CD4-positive, CD25-positive, alpha-beta regulatory T cell (primary cell): ENCODE results near the gene UQCC5. TPM values are rescaled to one million over a fixed set of nuclear protein-coding genes. Genes with fewer than 3 reads are reported as not detected.

Experiments
- ATAC-seq, 2 donors: fragments of 150-1000 bp; cut with Tn5 transposase; one replicate each; pipeline ENCODE4 v1.10.0; 2021; ENCODE audit warnings: low read depth in 2 of 2, moderate number of reproducible peaks in 2 of 2, moderate library complexity in 1 of 2
- DNase-seq, 3 donors: peaks; one replicate each; pipeline versions ENCODE4 v3.0.0 to v3.0.0-alpha.2; 2012 to 2022; ENCODE audit warnings: mixed read lengths in 1 of 3
- H3K27ac ChIP-seq: one replicate; pipeline ENCODE4 v1.7.0; 2013; ENCODE audit warnings: mild to moderate bottlenecking, low read length; ENCODE audit not compliant: insufficient read depth, poor library complexity, severe bottlenecking
- H3K27me3 ChIP-seq: one replicate; pipeline ENCODE4 v1.7.0; 2013; ENCODE audit warnings: low read length; ENCODE audit not compliant: control insufficient read depth, insufficient read depth
- H3K36me3 ChIP-seq: one replicate; pipeline ENCODE4 v1.7.0; 2013; ENCODE audit warnings: mild to moderate bottlenecking, low read length, moderate library complexity; ENCODE audit not compliant: control insufficient read depth, insufficient read depth
- H3K4me1 ChIP-seq: 2 replicates; pipeline ENCODE4 v1.7.0; 2013; ENCODE audit warnings: mild to moderate bottlenecking, low read length; ENCODE audit not compliant: insufficient read depth, control insufficient read depth, poor library complexity, severe bottlenecking
- H3K4me3 ChIP-seq: one replicate; pipeline ENCODE4 v1.7.0; 2013; ENCODE audit warnings: low read depth, mild to moderate bottlenecking, low read length, moderate library complexity
- H3K9me3 ChIP-seq, 2 experiments: 1 replicate in 1 of 2; 2 replicates in 1 of 2; pipeline ENCODE4 v1.7.0; 2013; ENCODE audit warnings: low read length in 2 of 2, mild to moderate bottlenecking in 1 of 2, moderate library complexity in 1 of 2; ENCODE audit not compliant: control insufficient read depth in 2 of 2
- H3K27ac Mint-ChIP-seq, 3 donors: one replicate each; pipeline ENCODE4 v1.8.0; 2020 to 2022; ENCODE audit warnings: mild to moderate bottlenecking in 3 of 3, mixed read lengths in 3 of 3, moderate library complexity in 2 of 3
- H3K27me3 Mint-ChIP-seq: one replicate; pipeline ENCODE4 v1.8.0; 2022; ENCODE audit warnings: mild to moderate bottlenecking, mixed read lengths
- H3K36me3 Mint-ChIP-seq: one replicate; pipeline ENCODE4 v1.8.0; 2020; ENCODE audit warnings: mixed read lengths
- H3K4me1 Mint-ChIP-seq, 4 donors: one replicate each; pipeline ENCODE4 v1.8.0; 2020 to 2022; ENCODE audit warnings: mixed read lengths in 4 of 4, mild to moderate bottlenecking in 1 of 4
- H3K4me3 Mint-ChIP-seq, 4 donors: one replicate each; pipeline ENCODE4 v1.8.0; 2020 to 2022; ENCODE audit warnings: mild to moderate bottlenecking in 4 of 4, mixed read lengths in 4 of 4, moderate library complexity in 3 of 4
- H3K9me3 Mint-ChIP-seq, 7 donors: one replicate each; pipeline ENCODE4 v1.8.0; 2020 to 2022; ENCODE audit warnings: mixed read lengths in 7 of 7, mild to moderate bottlenecking in 3 of 7, moderate library complexity in 2 of 7
- polyA plus RNA-seq, 4 donors: library from polyadenylated mRNA; unstranded; fragments of 300-500 nt; fragmentation: Illumina TruSeq; gene quantifications; one replicate each; pipeline ENCODE4 v1.2.3, GENCODE V29; 2021
- total RNA-seq: library from RNA; stranded (reverse); gene quantifications from one replicate; pipeline ENCODE4 v1.2.3, GENCODE V29; 2022

The UQCC5 gene
- total and polyA plus RNA-seq, 5 donors from 2014 or later: 4.5 to 27.9 (median 19.4) TPM

- no peaks in the 10 kb centered on the region for H3K27me3 ChIP-seq
- H3K4me1 Mint-ChIP-seq: peaks cover 0 to 3% (median 0%) of the 10 kb centered on the region in 4 donors
- no peaks in the 10 kb centered on the region for H3K9me3 Mint-ChIP-seq
- peaks cover 20% of the 10 kb centered on the region for H3K36me3 Mint-ChIP-seq
- ATAC-seq (no peak), DNase-seq (no peak)
- H3K27ac Mint-ChIP-seq: peak overlapping the region in 1 of 3 donors; percentile 77
- no peaks in the 10 kb centered on the region for H3K4me1 ChIP-seq
- no peaks in the 10 kb centered on the region for H3K9me3 ChIP-seq
- H3K36me3 ChIP-seq: peaks cover 46% of the 10 kb centered on the region
- no peak overlapping the region for H3K4me3 Mint-ChIP-seq
- no peak overlapping the region for H3K4me3 ChIP-seq
- peaks cover 4% of the 10 kb centered on the region for H3K27me3 Mint-ChIP-seq
- H3K27ac ChIP-seq: no peak overlapping the region
Measured at GRCh38 chr3:52490939-52491526, 45.4 kb upstream of the UQCC5 start.

GRCh38 chr3:52492059-52492458 lies 44.3 kb upstream of the UQCC5 start:
- Mint-ChIP-seq H3K9me3 (no peaks in the 10 kb centered on the region), H3K36me3 (peaks cover 20% of the 10 kb centered on the region)
- H3K36me3 ChIP-seq: peaks cover 41% of the 10 kb centered on the region

GRCh38 chr3:52493232-52494017 lies 43.0 kb upstream of the UQCC5 start:
- H3K36me3 ChIP-seq: peaks cover 34% of the 10 kb centered on the region
- ATAC-seq: no peak
- H3K27me3 Mint-ChIP-seq: peaks cover 4% of the 10 kb centered on the region
- peaks cover 0 to 3% (median 0%) of the 10 kb centered on the region in 4 donors for H3K4me1 Mint-ChIP-seq
- no peak overlapping the region for H3K27ac ChIP-seq
- H3K9me3 ChIP-seq: no peaks in the 10 kb centered on the region
- DNase-seq: no peak
- no peak overlapping the region for H3K27ac Mint-ChIP-seq
- H3K4me3 ChIP-seq: no peak overlapping the region
- H3K36me3 Mint-ChIP-seq: peaks cover 16% of the 10 kb centered on the region
- H3K4me1 ChIP-seq: no peaks in the 10 kb centered on the region
- no peaks in the 10 kb centered on the region for H3K27me3 ChIP-seq
- no peaks in the 10 kb centered on the region for H3K9me3 Mint-ChIP-seq
- no peak overlapping the region for H3K4me3 Mint-ChIP-seq

More at GRCh38 chr3:52492059-52492458, 44.3 kb upstream of the UQCC5 start:
- H3K4me3 Mint-ChIP-seq: no peak overlapping the region
- H3K9me3 ChIP-seq: no peaks in the 10 kb centered on the region
- no peaks in the 10 kb centered on the region for H3K27me3 ChIP-seq
- no peak for DNase-seq
- peaks cover 4% of the 10 kb centered on the region for H3K27me3 Mint-ChIP-seq
- H3K27ac Mint-ChIP-seq: no peak overlapping the region
- H3K4me1 Mint-ChIP-seq: peaks cover 0 to 3% (median 0%) of the 10 kb centered on the region in 4 donors
- H3K4me3 ChIP-seq: no peak overlapping the region
- no peak for ATAC-seq
- H3K27ac ChIP-seq: no peak overlapping the region
- H3K4me1 ChIP-seq: no peaks in the 10 kb centered on the region

- Mint-ChIP-seq H3K27ac (peak overlapping the region in 1 of 3 donors; percentile 22), H3K4me3 (no peak overlapping the region), H3K27me3 (peaks cover 4% of the 10 kb centered on the region), H3K9me3 (no peaks in the 10 kb centered on the region), H3K4me1 (peaks cover 0 to 3% (median 0%) of the 10 kb centered on the region in 4 donors), H3K36me3 (peaks cover 16% of the 10 kb centered on the region)
- Histone ChIP-seq H3K27ac (no peak overlapping the region), H3K4me1 (no peaks in the 10 kb centered on the region), H3K36me3 (peaks cover 27% of the 10 kb centered on the region), H3K27me3 (no peaks in the 10 kb centered on the region), H3K9me3 (no peaks in the 10 kb centered on the region), H3K4me3 (no peak overlapping the region)
- DNase-seq: no peak
- no peak for ATAC-seq
Measured at GRCh38 chr3:52494445-52494844, 42.0 kb upstream of the UQCC5 start.

- no peak within 1 kb of the TSS for H3K27ac ChIP-seq
- no peak for ATAC-seq
- Mint-ChIP-seq H3K4me3 (peak within 1 kb of the TSS in 1 of 4 donors; percentile 10), H3K36me3 (peaks cover 14% of the 10 kb centered on the region), H3K4me1 (peaks cover 0 to 3% (median 0%) of the 10 kb centered on the region in 4 donors), H3K27ac (peak within 1 kb of the TSS in 1 of 3 donors; percentile 71), H3K9me3 (no peaks in the 10 kb centered on the region), H3K27me3 (peaks cover 4% of the 10 kb centered on the region)
- no peak for DNase-seq
- peaks cover 21% of the 10 kb centered on the region for H3K36me3 ChIP-seq
- H3K4me3 ChIP-seq: no peak within 1 kb of the TSS
- no peaks in the 10 kb centered on the region for H3K9me3 ChIP-seq
- no peaks in the 10 kb centered on the region for H3K27me3 ChIP-seq
- H3K4me1 ChIP-seq: no peaks in the 10 kb centered on the region
Measured at GRCh38 chr3:52494886-52495495, 41.4 kb upstream of the UQCC5 start, which contains the start of gene STAB1. Gene STAB1 (plus strand): TSS chr3:52495338. CDS start chr3:52495414, 76 bp downstream.

- Mint-ChIP-seq H3K4me1 (peaks cover 0 to 3% (median 0%) of the 10 kb centered on the region in 4 donors), H3K36me3 (peaks cover 7% of the 10 kb centered on the region), H3K9me3 (peaks cover 0 to 2% (median 0%) of the 10 kb centered on the region in 7 donors), H3K27ac (peak overlapping the region in 1 of 3 donors; percentile 71), H3K4me3 (no peak overlapping the region), H3K27me3 (peaks cover 4% of the 10 kb centered on the region)
- Histone ChIP-seq H3K9me3 (no peaks in the 10 kb centered on the region), H3K36me3 (peaks cover 16% of the 10 kb centered on the region), H3K27ac (no peak overlapping the region), H3K4me1 (no peaks in the 10 kb centered on the region), H3K27me3 (no peaks in the 10 kb centered on the region), H3K4me3 (no peak overlapping the region)
- ATAC-seq: no peak
- no peak for DNase-seq
Measured at GRCh38 chr3:52495777-52496602, 40.4 kb upstream of the UQCC5 start.
